SK-N-SH (cell line): Measurements from ENCODE around the gene USP36. TPM values are rescaled to one million over a fixed set of nuclear protein-coding genes. Genes with fewer than 3 reads are reported as not detected.
A peak's percentile ranks its signal among the peaks of the same experiment; 100 is the strongest.

Experiments
- CTCF ChIA-PET: fragments of 300-600, 350-600 bp; formaldehyde crosslinking; extraction: SDS; loops from one replicate; lab custom pipeline; 2021; lab: Yijun Ruan, JAX
- POLR2A ChIA-PET: fragments of 350-600 bp; sonication (Branson Sonifier 250); formaldehyde crosslinking; extraction: SDS; loops from one replicate; lab custom pipeline; 2020; ENCODE audit warnings: antibody characterized with exemption, inconsistent platforms; lab: Yijun Ruan, JAX
- DNase-seq: peaks from one replicate; pipeline ENCODE4 v3.0.0; 2012
- H2AFZ ChIP-seq: fragments of 200-600 bp; sonication (generic); 2 replicates; pipeline ENCODE4 v1.8.1; 2016; ENCODE audit warnings: antibody characterized with exemption, mild to moderate bottlenecking, low read depth
- H3F3A ChIP-seq: fragments of 200-600 bp; sonication (generic); replicated peaks from 2 replicates; pipeline ENCODE3; 2016; ENCODE audit warnings: antibody characterized with exemption, mild to moderate bottlenecking; ENCODE audit not compliant: insufficient read depth
- H3K27ac ChIP-seq, 2 experiments: fragments of 200-500 bp in 1 of 2; fragments of 200-600 bp in 1 of 2; sonication (Bioruptor generic) in 1 of 2; sonication (generic), shearing (Covaris generic) in 1 of 2; 2 replicates each; pipeline versions ENCODE4 v1.5.1 to v1.6.1; 2014 to 2016; ENCODE audit warnings: low read depth in 2 of 2, inconsistent platforms in 1 of 2, low read length in 1 of 2, mild to moderate bottlenecking in 1 of 2, mixed read lengths in 1 of 2
- H3K27me3 ChIP-seq: fragments of 200-600 bp; sonication (generic), shearing (Covaris generic); 2 replicates; pipeline ENCODE4 v1.6.1; 2016; ENCODE audit warnings: mixed run types; ENCODE audit not compliant: insufficient read depth
- H3K36me3 ChIP-seq, 2 experiments: fragments of 200-500 bp in 1 of 2; fragments of 200-600 bp in 1 of 2; sonication (Bioruptor generic) in 1 of 2; sonication (generic) in 1 of 2; replicated peaks in 1 of 2; 2 replicates each; pipeline versions ENCODE3 to v1.5.1; 2014 to 2016; ENCODE audit warnings: low read length in 1 of 2, mild to moderate bottlenecking in 1 of 2; ENCODE audit not compliant: insufficient read depth in 2 of 2, control insufficient read depth in 1 of 2
- H3K4me1 ChIP-seq, 2 experiments: fragments of 200-500 bp in 1 of 2; fragments of 200-600 bp in 1 of 2; sonication (Bioruptor generic) in 1 of 2; sonication (generic), shearing (Covaris generic) in 1 of 2; 2 replicates each; pipeline versions ENCODE4 v1.5.1 to v1.6.1; 2014 to 2016; ENCODE audit warnings: low read depth in 1 of 2, low read length in 1 of 2, mixed run types in 1 of 2; ENCODE audit not compliant: insufficient read depth in 2 of 2, control insufficient read depth in 1 of 2
- H3K4me2 ChIP-seq: fragments of 200-600 bp; sonication (generic), shearing (Covaris generic); 2 replicates; pipeline ENCODE4 v1.6.1; 2017; ENCODE audit warnings: mixed run types
- H3K4me3 ChIP-seq, 2 experiments: fragments of 200-500 bp in 1 of 2; fragments of 200-600 bp in 1 of 2; sonication (Bioruptor generic) in 1 of 2; sonication (generic), shearing (Covaris generic) in 1 of 2; 2 replicates each; pipeline versions ENCODE4 v1.5.1 to v1.8.1; 2014 to 2016; ENCODE audit warnings: low read depth in 2 of 2, inconsistent platforms in 1 of 2, low read length in 1 of 2, mild to moderate bottlenecking in 1 of 2, mixed read lengths in 1 of 2, moderate library complexity in 1 of 2
- H3K79me2 ChIP-seq: fragments of 200-600 bp; sonication (generic); 2 replicates; pipeline ENCODE4 v1.8.1; 2017; ENCODE audit warnings: mild to moderate bottlenecking; ENCODE audit not compliant: insufficient read depth
- H3K9ac ChIP-seq: fragments of 200-600 bp; sonication (generic); 2 replicates; pipeline ENCODE4 v1.6.1; 2017; ENCODE audit warnings: mixed run types
- H3K9me2 ChIP-seq: fragments of 200-600 bp; sonication (generic); 2 replicates; pipeline ENCODE4 v1.6.1; 2017; ENCODE audit warnings: mixed run types
- H3K9me3 ChIP-seq: fragments of 200-600 bp; sonication (generic); 2 replicates; pipeline ENCODE4 v1.6.1; 2017; ENCODE audit warnings: mixed run types, mild to moderate bottlenecking, moderate library complexity
- H4K20me1 ChIP-seq: fragments of 200-600 bp; sonication (generic); 2 replicates; pipeline ENCODE4 v1.6.1; 2017; ENCODE audit warnings: mild to moderate bottlenecking, mixed run types; ENCODE audit not compliant: insufficient read depth
- CHD2 ChIP-seq: fragments of 150-350 bp; IDR thresholded peaks from 2 replicates; pipeline ENCODE4 v1.6.1; 2018; ENCODE audit warnings: low read length; ENCODE audit not compliant: partially characterized antibody
- EP300 ChIP-seq, 2 experiments: IDR thresholded peaks; 2 replicates each; pipeline versions ENCODE4 v1.4.0 to v1.6.1; 2012; ENCODE audit warnings: borderline replicate concordance in 1 of 2, low read depth in 1 of 2, low read length in 1 of 2
- FOSL2 ChIP-seq: IDR thresholded peaks from 2 replicates; pipeline ENCODE4 v1.4.0; 2012; ENCODE audit warnings: low read depth, mild to moderate bottlenecking, moderate library complexity, borderline replicate concordance
- MAX ChIP-seq: IDR thresholded peaks from 2 replicates; pipeline ENCODE4 v1.4.0; 2012; ENCODE audit warnings: low read depth
- MEF2A ChIP-seq: IDR thresholded peaks from 2 replicates; pipeline ENCODE4 v1.4.0; 2012; ENCODE audit warnings: low read depth, borderline replicate concordance
- NFIC ChIP-seq: IDR thresholded peaks from 2 replicates; pipeline ENCODE4 v1.4.0; 2012; ENCODE audit warnings: borderline replicate concordance
- POLR2AphosphoS5 ChIP-seq: IDR thresholded peaks from 2 replicates; pipeline ENCODE4 v1.6.1; 2012; ENCODE audit warnings: low read depth, low read length
- TCF12 ChIP-seq: IDR thresholded peaks from 2 replicates; pipeline ENCODE4 v1.4.0; 2012
- USF1 ChIP-seq: IDR thresholded peaks from 2 replicates; pipeline ENCODE4 v1.4.0; 2012; ENCODE audit warnings: low read depth, borderline replicate concordance
- ZBTB33 ChIP-seq: IDR thresholded peaks from 2 replicates; pipeline ENCODE4 v1.4.0; 2012; ENCODE audit warnings: low read depth, borderline replicate concordance
- WGBS: methylation state at CpG from one replicate; pipeline ENCODE4 v1.1.6; 2017; ENCODE audit warnings: low lambda C conversion rate; 5-methylcytosine and 5-hydroxymethylcytosine counted together
- polyA plus RNA-seq, 3 experiments: library from polyadenylated mRNA; depleted of rRNA; stranded (reverse); fragments of >200 nt; gene quantifications; 2 replicates each; pipeline ENCODE4 v1.2.3, GENCODE V29; 2012

The USP36 gene
- polyA plus RNA-seq, 1 of the 3 experiments (the other 2 are of a cell fraction): 34.6 TPM

GRCh38 chr17:78764871-78765270, 75.7 kb downstream of the USP36 start (continued):
- TF ChIP-seq USF1: no peak
- TF ChIP-seq NFIC: no peak
- TF ChIP-seq ZBTB33: no peak
- TF ChIP-seq CHD2: no peak
- TF ChIP-seq, all 33 proteins: peak for 0

- Histone ChIP-seq H3K4me1 (peaks cover 11 to 28% of the 10 kb centered on the region in 2 experiments), H3K9me2 (no peaks in the 10 kb centered on the region), H3K79me2 (peaks cover 88% of the 10 kb centered on the region), H3K9me3 (no peaks in the 10 kb centered on the region), H3K9ac (no peak overlapping the region), H4K20me1 (peaks cover 42% of the 10 kb centered on the region), H3K4me3 (no peak overlapping the region), H3F3A (peaks cover 13% of the 10 kb centered on the region), H3K4me2 (peak overlapping the region; percentile 25; the same call in 1 of the 2 replicates), H3K27ac (peak overlapping the region in 1 of 2 experiments; percentile 38; a peak in 1 of 4 replicates), H3K27me3 (no peaks in the 10 kb centered on the region), H2AFZ (no peak overlapping the region), H3K36me3 (no peaks in the 10 kb centered on the region)
- WGBS: 45% methylated on average over 3 of the region's 3 CpGs
- ChIA-PET POLR2A (no interaction called here), CTCF (interaction anchor here (1.0 to 2.4 kb wide), 2 partner anchors 17 to 54 kb away, joined by 3 to 7 read pairs; no protein-coding TSS in a partner anchor)
- DNase-seq: no peak
- TF ChIP-seq EP300 (IDR thresholded peaks at IDR 0.05; ENCODE audit: borderline replicate concordance in 1 of 2, low read depth in 1 of 2, low read length in 1 of 2) (0 out of 4 replicates have a peak, but pooled peaks of 1 of the 2 experiments have one; percentile 18), MAX (peak; percentile 39; the same call in 1 of the 2 replicates), FOSL2 (peak; percentile 26; the same call in 1 of the 2 replicates), POLR2AphosphoS5 (0 out of 2 replicates have a peak, but pooled peaks have one; percentile 33), USF1 (no peak), TCF12 (peak; percentile 84), MEF2A (no peak)
Measured at GRCh38 chr17:78763561-78763960, 77.1 kb downstream of the USP36 start.
